HepG2 (cell line): ENCODE data around the gene TAF1D. TPM values are rescaled to one million over a fixed set of nuclear protein-coding genes. Genes with fewer than 3 reads are reported as not detected.

Source experiments
- ATAC-seq: fragments of 200-7000 bp; cut with Tn5 transposase; 3 replicates; pipeline ENCODE4 v1.9.1; 2020; ENCODE audit warnings: mild to moderate bottlenecking, moderate library complexity
- BruUV-seq: library from RNA; stranded (reverse); fragments of 400-500 nt; replicated peaks from 2 replicates; lab custom pipeline; 2021; lab: Mats Ljungman, UMichigan
- CTCF ChIA-PET: fragments of 300-600 bp; formaldehyde crosslinking; extraction: SDS; loops from one replicate; lab custom pipeline; 2021; ENCODE audit warnings: low total read pairs, inconsistent platforms, low intra/inter-chr PET ratio; lab: Yijun Ruan, JAX
- POLR2A ChIA-PET: fragments of 350-600 bp; sonication (Branson Sonifier 250); formaldehyde crosslinking; loops from one replicate; lab custom pipeline; 2020; ENCODE audit warnings: antibody characterized with exemption, inconsistent platforms; lab: Yijun Ruan, JAX
- DNase-seq: peaks from one replicate; pipeline ENCODE4 v3.0.0-alpha.2; 2015; ENCODE audit warnings: low spot score
- FAIRE-seq: peaks from 3 replicates; lab custom pipeline; 2011; peaks lifted over from hg19 to GRCh38; lab: Jason Lieb, UNC
- H2AFZ ChIP-seq: one replicate; pipeline ENCODE4 v1.6.1; 2011; ENCODE audit warnings: low read length, inconsistent platforms
- H3K27ac ChIP-seq: fragments of 300-600 bp; 3 replicates; pipeline ENCODE4 v1.8.0; 2011; ENCODE audit warnings: mixed run types, mild to moderate bottlenecking, mixed read lengths, low read length, inconsistent platforms; ENCODE audit not compliant: insufficient read depth; ENCODE audit errors: extremely low read length
- H3K27me3 ChIP-seq, 2 experiments: fragments of 200-600 bp in 1 of 2; 2 replicates in 1 of 2; 3 replicates in 1 of 2; pipeline versions ENCODE4 v1.6.0 to v1.8.0; 2011; ENCODE audit warnings: low read length in 2 of 2, mild to moderate bottlenecking in 2 of 2, moderate library complexity in 2 of 2, inconsistent platforms in 1 of 2; ENCODE audit not compliant: insufficient read depth in 2 of 2, control insufficient read depth in 1 of 2
- H3K36me3 ChIP-seq, 2 experiments: fragments of 200-600 bp in 1 of 2; replicated peaks in 1 of 2; 2 replicates in 1 of 2; 3 replicates in 1 of 2; pipeline versions ENCODE4 v1.5.1 to v1.8.0; 2011; ENCODE audit warnings: low read length in 2 of 2, inconsistent platforms in 1 of 2; ENCODE audit not compliant: insufficient read depth in 2 of 2, control insufficient read depth in 1 of 2
- H3K4me1 ChIP-seq: 2 replicates; pipeline ENCODE4 v1.5.1; 2012; ENCODE audit warnings: low read length, inconsistent platforms; ENCODE audit not compliant: insufficient read depth
- H3K4me2 ChIP-seq: 2 replicates; pipeline ENCODE4 v1.6.0; 2011; ENCODE audit warnings: low read depth, low read length, inconsistent platforms
- H3K4me3 ChIP-seq, 3 experiments: fragments of 200-600 bp in 1 of 3; sonication (generic), shearing (Covaris generic) in 1 of 3; replicated peaks in 1 of 3; 2 replicates each; pipeline ENCODE4 v1.5.1; 2011 to 2016; ENCODE audit warnings: low read length in 3 of 3, inconsistent platforms in 2 of 3, low read depth in 2 of 3, mild to moderate bottlenecking in 2 of 3, control low read depth in 1 of 3, mixed read lengths in 1 of 3; ENCODE audit not compliant: insufficient read depth in 1 of 3
- H3K79me2 ChIP-seq: one replicate; pipeline ENCODE4 v1.6.1; 2011; ENCODE audit warnings: low read length, inconsistent platforms; ENCODE audit not compliant: insufficient read depth
- H3K9ac ChIP-seq: 2 replicates; pipeline ENCODE4 v1.6.0; 2011; ENCODE audit warnings: mild to moderate bottlenecking, low read depth, low read length, inconsistent platforms; ENCODE audit not compliant: insufficient read depth
- H3K9me3 ChIP-seq: 2 replicates; pipeline ENCODE4 v1.5.1; 2012; ENCODE audit warnings: mild to moderate bottlenecking, low read length
- H4K20me1 ChIP-seq: 2 replicates; pipeline ENCODE4 v1.6.0; 2011; ENCODE audit warnings: inconsistent platforms, mild to moderate bottlenecking, low read length, moderate library complexity; ENCODE audit not compliant: insufficient read depth
- KLF6 ChIP-seq: IDR thresholded peaks from 2 replicates; pipeline ENCODE4 v1.8.0; 2016; ENCODE audit warnings: missing biosample characterization, missing genetic modification reagents
- SOX5 ChIP-seq: IDR thresholded peaks from 2 replicates; pipeline ENCODE4 v1.6.1; 2016; ENCODE audit warnings: borderline replicate concordance
- WGBS: methylation state at CpG from one replicate; pipeline ENCODE4 v1.1.6; 2017; ENCODE audit warnings: low lambda C conversion rate; 5-methylcytosine and 5-hydroxymethylcytosine counted together
- in situ Hi-C: cut with HindIII; loops from 2 replicates; pipeline ENCODE4 v1.10.0; 2017; ENCODE audit warnings: low pct_unique_long_range_greater_than_20kb; ENCODE audit not compliant: extremely low pct_ligation_motif_present
- intact Hi-C: fragments of 100-400 bp; cut with micrococcal nuclease; formaldehyde crosslinking; loops from one replicate; pipeline ENCODE4 v1.10.0; 2022; ENCODE audit not compliant: unreplicated experiment
- polyA plus RNA-seq, 8 experiments: library from polyadenylated mRNA; depleted of rRNA in 3 of 8; stranded (reverse) in 7 of 8; unstranded in 1 of 8; fragments of >200 nt; fragmentation: Illumina TruSeq in 4 of 8; extraction: Trizol in 4 of 8; gene quantifications; 2 replicates each; pipeline versions ENCODE4 v1.2.1 to v1.2.3, GENCODE V29; 2011 to 2016; ENCODE audit warnings: low read depth in 4 of 8, missing spikeins in 1 of 8, mixed read lengths in 1 of 8; ENCODE audit not compliant: insufficient read depth in 1 of 8
- total RNA-seq, 5 experiments: library from RNA; depleted of rRNA; stranded (reverse); fragments of >200 nt; fragmentation: Illumina TruSeq; extraction: Trizol; gene quantifications; 2 replicates each; pipeline ENCODE4 v1.2.3, GENCODE V29; 2016; ENCODE audit warnings: low read depth in 1 of 5
- TF ChIP-seq, protein P1 (sequence below): IDR thresholded peaks from 2 replicates; pipeline ENCODE4 v1.6.1; 2016; ENCODE audit warnings: low read depth
- TF ChIP-seq, protein P2 (sequence below), 2 experiments: sonication (generic) in 1 of 2; formaldehyde crosslinking in 1 of 2; IDR thresholded peaks; 2 replicates each; pipeline versions ENCODE4 v1.6.1 to v1.9.0; 2014 to 2022; ENCODE audit warnings: antibody characterized with exemption in 1 of 2, borderline replicate concordance in 1 of 2, inconsistent platforms in 1 of 2, low read depth in 1 of 2, missing genetic modification reagents in 1 of 2
- TF ChIP-seq, protein P3 (sequence below): sonication (generic); formaldehyde crosslinking; IDR thresholded peaks from 2 replicates; pipeline ENCODE4 v1.5.0; 2020; ENCODE audit warnings: missing genetic modification reagents
- TF ChIP-seq, protein P4 (sequence below): sonication (generic); formaldehyde crosslinking; IDR thresholded peaks from 2 replicates; pipeline ENCODE4 v1.8.1; 2023; ENCODE audit warnings: missing genetic modification reagents, inconsistent platforms, borderline replicate concordance

Gene TAF1D
- total and polyA plus RNA-seq, 2 of the 13 experiments (the other 11 are each of a cell fraction or from before 2014, with no cell fraction given), result 132 to 207 TPM

DNA sequence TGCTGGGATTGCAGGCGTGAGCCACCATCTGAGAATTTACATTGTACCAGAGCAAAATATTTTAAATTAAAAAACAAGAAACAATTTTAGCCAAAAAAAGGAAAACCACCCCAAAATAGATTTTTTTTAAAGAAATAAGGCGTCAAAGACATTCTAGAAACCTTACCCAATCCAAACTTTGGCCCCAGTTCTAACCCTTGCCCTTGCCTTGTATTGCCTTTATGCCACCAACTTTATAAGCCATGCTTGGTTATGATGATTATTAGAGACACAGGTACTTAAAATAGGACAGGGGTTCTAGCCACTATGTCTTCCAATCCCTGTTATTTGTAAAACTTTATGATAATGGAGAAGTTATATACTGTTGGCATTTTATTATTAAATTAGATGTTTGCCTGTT lies 11.9 kb upstream of the TAF1D start:
- no peak for TF ChIP-seq KLF6 (CRISPR knock-in tag)
- in situ Hi-C loops (no loop called here), intact Hi-C loops (no loop called here)
- ChIA-PET POLR2A (interaction anchor here (1.0 kb wide), 1 partner anchor 12 kb away, joined by 3 read pairs; the partner anchor contains the start of genes C11orf54 and TAF1D), CTCF (no interaction called here)
- WGBS, result 97% methylated on average over 2 of the region's 2 CpGs
- no peak overlapping the region for H3K9ac ChIP-seq
- no peak overlapping the region for H3K4me2 ChIP-seq
- no peaks in the 10 kb centered on the region for H3K9me3 ChIP-seq
- peaks cover 5 to 22% of the 10 kb centered on the region in 2 experiments for H3K36me3 ChIP-seq
- FAIRE-seq, result no peak
- no peaks in the 10 kb centered on the region; a peak in 1 of 5 replicates for H3K27me3 ChIP-seq
- no peak for DNase-seq
- H4K20me1 ChIP-seq, result no peaks in the 10 kb centered on the region
- no peak for ATAC-seq
- no peak overlapping the region for H2AFZ ChIP-seq
- H3K27ac ChIP-seq, result no peak overlapping the region
- H3K79me2 ChIP-seq, result peaks cover 2% of the 10 kb centered on the region
- H3K4me3 ChIP-seq, result no peak overlapping the region
- BruUV-seq, result no TSS peak
- H3K4me1 ChIP-seq, result peaks cover 13% of the 10 kb centered on the region

DNA sequence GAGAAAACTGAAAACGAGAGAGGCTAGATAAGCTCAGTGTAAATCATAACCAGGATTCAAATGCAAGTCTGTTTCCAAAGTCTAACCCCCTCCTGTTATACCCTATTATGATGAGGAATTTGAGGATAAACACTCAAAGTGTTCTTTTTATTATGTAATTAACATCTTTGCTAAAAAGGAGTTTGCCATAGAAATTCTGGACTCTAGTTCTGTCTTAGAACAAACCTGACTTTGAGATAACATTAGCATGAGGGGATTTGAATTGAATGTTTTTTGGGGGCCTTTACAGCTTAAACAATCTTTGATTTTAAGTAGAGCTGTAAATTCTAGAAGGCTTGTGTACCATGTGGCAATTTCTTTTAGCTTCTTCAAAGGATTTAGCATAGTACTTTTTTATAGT lies 9.7 kb upstream of the TAF1D start:
- no peak overlapping the region for H2AFZ ChIP-seq
- no peak for FAIRE-seq
- in situ Hi-C loops, result no loop called here
- no peaks in the 10 kb centered on the region for H4K20me1 ChIP-seq
- H3K79me2 ChIP-seq, result peaks cover 13% of the 10 kb centered on the region
- ATAC-seq, result no peak
- H3K27me3 ChIP-seq, result no peaks in the 10 kb centered on the region
- H3K4me2 ChIP-seq, result no peak overlapping the region
- no peak overlapping the region for H3K27ac ChIP-seq
- WGBS, result 89% methylated on average over 1 of the region's 1 CpG
- H3K36me3 ChIP-seq, result peaks cover 4 to 7% of the 10 kb centered on the region in 2 experiments
- H3K9me3 ChIP-seq, result no peaks in the 10 kb centered on the region
- CTCF ChIA-PET, result no interaction called here
- intact Hi-C loops, result loop anchor here (2.0 kb wide), 1 partner anchor 14 kb away; no protein-coding TSS in a partner anchor
- no peak overlapping the region for H3K4me3 ChIP-seq
- POLR2A ChIA-PET, result interaction anchor here (0.6 to 2.9 kb wide), 6 partner anchors 9 to 221 kb away, joined by 3 to 14 read pairs (median 3); partner anchors contain the start of genes C11orf54, MED17 and TAF1D
- no peak overlapping the region for H3K9ac ChIP-seq
- peaks cover 35% of the 10 kb centered on the region for H3K4me1 ChIP-seq
- no TSS peak for BruUV-seq
- no peak for DNase-seq
- TF ChIP-seq, protein P1, sequence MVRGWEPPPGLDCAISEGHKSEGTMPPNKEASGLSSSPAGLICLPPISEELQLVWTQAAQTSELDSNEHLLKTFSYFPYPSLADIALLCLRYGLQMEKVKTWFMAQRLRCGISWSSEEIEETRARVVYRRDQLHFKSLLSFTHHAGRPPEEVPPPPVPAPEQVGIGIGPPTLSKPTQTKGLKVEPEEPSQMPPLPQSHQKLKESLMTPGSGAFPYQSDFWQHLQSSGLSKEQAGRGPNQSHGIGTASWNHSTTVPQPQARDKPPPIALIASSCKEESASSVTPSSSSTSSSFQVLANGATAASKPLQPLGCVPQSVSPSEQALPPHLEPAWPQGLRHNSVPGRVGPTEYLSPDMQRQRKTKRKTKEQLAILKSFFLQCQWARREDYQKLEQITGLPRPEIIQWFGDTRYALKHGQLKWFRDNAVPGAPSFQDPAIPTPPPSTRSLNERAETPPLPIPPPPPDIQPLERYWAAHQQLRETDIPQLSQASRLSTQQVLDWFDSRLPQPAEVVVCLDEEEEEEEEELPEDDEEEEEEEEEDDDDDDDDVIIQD, result no peak
- TF ChIP-seq, protein P2, sequence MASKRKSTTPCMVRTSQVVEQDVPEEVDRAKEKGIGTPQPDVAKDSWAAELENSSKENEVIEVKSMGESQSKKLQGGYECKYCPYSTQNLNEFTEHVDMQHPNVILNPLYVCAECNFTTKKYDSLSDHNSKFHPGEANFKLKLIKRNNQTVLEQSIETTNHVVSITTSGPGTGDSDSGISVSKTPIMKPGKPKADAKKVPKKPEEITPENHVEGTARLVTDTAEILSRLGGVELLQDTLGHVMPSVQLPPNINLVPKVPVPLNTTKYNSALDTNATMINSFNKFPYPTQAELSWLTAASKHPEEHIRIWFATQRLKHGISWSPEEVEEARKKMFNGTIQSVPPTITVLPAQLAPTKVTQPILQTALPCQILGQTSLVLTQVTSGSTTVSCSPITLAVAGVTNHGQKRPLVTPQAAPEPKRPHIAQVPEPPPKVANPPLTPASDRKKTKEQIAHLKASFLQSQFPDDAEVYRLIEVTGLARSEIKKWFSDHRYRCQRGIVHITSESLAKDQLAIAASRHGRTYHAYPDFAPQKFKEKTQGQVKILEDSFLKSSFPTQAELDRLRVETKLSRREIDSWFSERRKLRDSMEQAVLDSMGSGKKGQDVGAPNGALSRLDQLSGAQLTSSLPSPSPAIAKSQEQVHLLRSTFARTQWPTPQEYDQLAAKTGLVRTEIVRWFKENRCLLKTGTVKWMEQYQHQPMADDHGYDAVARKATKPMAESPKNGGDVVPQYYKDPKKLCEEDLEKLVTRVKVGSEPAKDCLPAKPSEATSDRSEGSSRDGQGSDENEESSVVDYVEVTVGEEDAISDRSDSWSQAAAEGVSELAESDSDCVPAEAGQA (IDR thresholded peaks at IDR 0.05; ENCODE audit: low read depth), result no peak
- TF ChIP-seq, protein P2 (CRISPR knock-in tag; IDR thresholded peaks at IDR 0.05; ENCODE audit: borderline replicate concordance), result no peak
- TF ChIP-seq, protein P3, sequence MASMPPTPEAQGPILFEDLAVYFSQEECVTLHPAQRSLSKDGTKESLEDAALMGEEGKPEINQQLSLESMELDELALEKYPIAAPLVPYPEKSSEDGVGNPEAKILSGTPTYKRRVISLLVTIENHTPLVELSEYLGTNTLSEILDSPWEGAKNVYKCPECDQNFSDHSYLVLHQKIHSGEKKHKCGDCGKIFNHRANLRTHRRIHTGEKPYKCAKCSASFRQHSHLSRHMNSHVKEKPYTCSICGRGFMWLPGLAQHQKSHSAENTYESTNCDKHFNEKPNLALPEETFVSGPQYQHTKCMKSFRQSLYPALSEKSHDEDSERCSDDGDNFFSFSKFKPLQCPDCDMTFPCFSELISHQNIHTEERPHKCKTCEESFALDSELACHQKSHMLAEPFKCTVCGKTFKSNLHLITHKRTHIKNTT (CRISPR knock-in tag), result no peak
- TF ChIP-seq SOX5, result no peak
- TF ChIP-seq, protein P4, sequence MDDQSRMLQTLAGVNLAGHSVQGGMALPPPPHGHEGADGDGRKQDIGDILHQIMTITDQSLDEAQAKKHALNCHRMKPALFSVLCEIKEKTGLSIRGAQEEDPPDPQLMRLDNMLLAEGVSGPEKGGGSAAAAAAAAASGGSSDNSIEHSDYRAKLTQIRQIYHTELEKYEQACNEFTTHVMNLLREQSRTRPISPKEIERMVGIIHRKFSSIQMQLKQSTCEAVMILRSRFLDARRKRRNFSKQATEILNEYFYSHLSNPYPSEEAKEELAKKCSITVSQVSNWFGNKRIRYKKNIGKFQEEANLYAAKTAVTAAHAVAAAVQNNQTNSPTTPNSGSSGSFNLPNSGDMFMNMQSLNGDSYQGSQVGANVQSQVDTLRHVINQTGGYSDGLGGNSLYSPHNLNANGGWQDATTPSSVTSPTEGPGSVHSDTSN (CRISPR knock-in tag), result no peak
